Measurements from ENCODE around the gene ETV1.

The ETV1 gene

DNA sequence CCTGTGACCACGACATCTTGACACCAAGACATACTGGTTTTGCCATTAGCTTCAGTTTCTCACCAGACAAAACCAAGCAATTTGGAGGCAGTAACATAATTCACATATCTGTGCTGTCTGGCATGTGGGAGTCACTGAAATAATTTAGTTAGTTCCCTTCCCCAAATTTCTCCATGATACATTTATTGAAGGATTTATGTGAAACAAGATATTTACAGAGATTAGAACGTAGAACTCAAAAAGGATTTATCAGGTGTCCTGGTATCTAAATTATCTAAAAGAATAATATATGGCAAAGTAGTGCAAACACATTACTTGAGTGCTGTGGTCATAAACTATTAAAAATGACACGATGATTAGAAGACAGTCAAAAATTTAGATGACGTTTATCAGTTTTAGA lies 98.7 kb downstream of the ETV1 start:
- WGBS (ENCODE audit: extremely low coverage, insufficient coverage, low lambda C conversion rate): no CpG with 5 or more reads among the region's 4 CpGs
- H3K4me2 ChIP-seq (ENCODE audit: low read length): no peak overlapping the region

DNA sequence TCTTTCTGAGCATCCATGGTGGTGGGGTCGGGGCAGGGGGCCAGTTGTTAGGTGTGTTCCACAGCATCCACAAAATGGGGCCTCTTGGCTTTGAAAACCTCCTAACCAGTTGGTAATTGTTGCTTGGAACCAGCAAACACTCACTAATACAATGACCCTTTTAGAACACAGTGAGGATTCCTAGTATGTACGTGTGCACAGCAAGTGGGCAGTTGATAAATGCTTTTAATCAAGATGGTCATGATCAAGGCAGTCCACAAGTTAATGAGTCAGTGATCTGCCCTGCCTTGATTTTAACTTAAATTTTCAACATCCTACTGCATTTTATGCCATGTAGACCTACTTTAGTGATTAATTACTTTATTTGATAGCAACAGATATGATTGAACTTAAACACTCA lies 103.1 kb downstream of the ETV1 start:
- H3K4me3 ChIP-seq (ENCODE audit: low read length): no peak overlapping the region
- H2BK5ac ChIP-seq (ENCODE audit: low read length): no peak overlapping the region
- no peak overlapping the region for H3K18ac ChIP-seq (ENCODE audit: low read length)
- no peak overlapping the region for H3K4ac ChIP-seq (ENCODE audit: low read depth, low read length)
- no CpG with 5 or more reads among the region's 2 CpGs for WGBS (ENCODE audit: extremely low coverage, insufficient coverage, low lambda C conversion rate)
- H2AK5ac ChIP-seq (ENCODE audit: low read length): no peak overlapping the region
- no peak overlapping the region for H3K23ac ChIP-seq (ENCODE audit: low read length)
- H2BK120ac ChIP-seq (ENCODE audit: low read depth, low read length): no peak overlapping the region
- H4K8ac ChIP-seq (ENCODE audit: low read depth, low read length): no peak overlapping the region
- H3K79me1 ChIP-seq (ENCODE audit: low read length): no peaks in the 10 kb centered on the region
- H3K9ac ChIP-seq (ENCODE audit: low read length): no peak overlapping the region
- H3K27ac ChIP-seq (ENCODE audit: low read depth, low read length): no peak overlapping the region
- no peaks in the 10 kb centered on the region for H3K4me1 ChIP-seq (ENCODE audit: control insufficient read depth, low read depth, low read length)
- H3K56ac ChIP-seq (ENCODE audit: low read length): no peak overlapping the region
- no peak overlapping the region for H2BK15ac ChIP-seq (replicated peaks; ENCODE audit: low read depth)
- no peak overlapping the region for H3K4me2 ChIP-seq (ENCODE audit: low read length)
- H4K5ac ChIP-seq (ENCODE audit: low read length): no peak overlapping the region
- no peak for DNase-seq
- no peaks in the 10 kb centered on the region for H3K36me3 ChIP-seq (ENCODE audit: control insufficient read depth, insufficient read depth, low read length)
- H3K27me3 ChIP-seq (ENCODE audit: insufficient read depth, low read length, poor library complexity): no peaks in the 10 kb centered on the region
- H3K79me2 ChIP-seq (ENCODE audit: control insufficient read depth, insufficient read depth, low read length): no peaks in the 10 kb centered on the region

More for the DNA sequence above, 98.7 kb downstream of the ETV1 start:
- H3K56ac ChIP-seq (ENCODE audit: low read length): no peak overlapping the region
- no peaks in the 10 kb centered on the region for H3K4me1 ChIP-seq (ENCODE audit: control insufficient read depth, low read depth, low read length)
- H3K27ac ChIP-seq (ENCODE audit: low read depth, low read length): no peak overlapping the region
- H2BK15ac ChIP-seq (replicated peaks; ENCODE audit: low read depth): no peak overlapping the region
- H3K9ac ChIP-seq (ENCODE audit: low read length): no peak overlapping the region
- no peak overlapping the region for H3K18ac ChIP-seq (ENCODE audit: low read length)
- H3K4me3 ChIP-seq (ENCODE audit: low read length): no peak overlapping the region
- H3K79me2 ChIP-seq (ENCODE audit: control insufficient read depth, insufficient read depth, low read length): no peaks in the 10 kb centered on the region
- no peak overlapping the region for H2BK5ac ChIP-seq (ENCODE audit: low read length)
- H2BK120ac ChIP-seq (ENCODE audit: low read depth, low read length): no peak overlapping the region
- no peak overlapping the region for H3K4ac ChIP-seq (ENCODE audit: low read depth, low read length)
- no peaks in the 10 kb centered on the region for H3K36me3 ChIP-seq (ENCODE audit: control insufficient read depth, insufficient read depth, low read length)
- H4K5ac ChIP-seq (ENCODE audit: low read length): no peak overlapping the region
- no peak overlapping the region for H4K8ac ChIP-seq (ENCODE audit: low read depth, low read length)
- H3K27me3 ChIP-seq (ENCODE audit: insufficient read depth, low read length, poor library complexity): no peaks in the 10 kb centered on the region
- H2AK5ac ChIP-seq (ENCODE audit: low read length): no peak overlapping the region
- no peak for DNase-seq
- H3K79me1 ChIP-seq (ENCODE audit: low read length): no peaks in the 10 kb centered on the region
- no peak overlapping the region for H3K23ac ChIP-seq (ENCODE audit: low read length)

DNA sequence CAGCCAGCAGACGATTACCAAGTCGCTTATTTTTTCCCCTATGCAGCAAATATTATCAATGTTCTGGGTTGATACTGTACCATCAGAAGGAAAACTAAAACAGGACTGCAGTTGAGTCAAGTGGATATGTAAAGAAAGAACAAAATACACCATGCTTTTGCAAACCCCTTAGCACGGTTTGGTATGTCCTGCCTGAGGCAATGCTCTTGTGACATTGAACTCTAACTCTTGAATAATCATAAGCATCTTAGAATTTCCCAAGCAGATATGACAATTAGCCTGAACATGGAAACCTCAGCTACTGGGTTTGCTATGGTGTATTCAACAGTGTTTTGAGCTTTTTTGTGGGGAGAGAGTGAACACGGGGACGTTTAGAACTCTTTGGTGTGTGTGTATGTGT lies 107.4 kb downstream of the ETV1 start:
- no peak overlapping the region for H2BK5ac ChIP-seq (ENCODE audit: low read length)
- H4K8ac ChIP-seq (ENCODE audit: low read depth, low read length): no peak overlapping the region
- no peaks in the 10 kb centered on the region for H3K79me1 ChIP-seq (ENCODE audit: low read length)
- no peak overlapping the region for H3K4ac ChIP-seq (ENCODE audit: low read depth, low read length)
- H3K79me2 ChIP-seq (ENCODE audit: control insufficient read depth, insufficient read depth, low read length): no peaks in the 10 kb centered on the region
- H3K56ac ChIP-seq (ENCODE audit: low read length): no peak overlapping the region
- H2BK15ac ChIP-seq (replicated peaks; ENCODE audit: low read depth): no peak overlapping the region
- no peak overlapping the region for H3K4me3 ChIP-seq (ENCODE audit: low read length)
- H4K5ac ChIP-seq (ENCODE audit: low read length): no peak overlapping the region
- no CpG with 5 or more reads among the region's 5 CpGs for WGBS (ENCODE audit: extremely low coverage, insufficient coverage, low lambda C conversion rate)
- H3K36me3 ChIP-seq (ENCODE audit: control insufficient read depth, insufficient read depth, low read length): no peaks in the 10 kb centered on the region
- H3K27me3 ChIP-seq (ENCODE audit: insufficient read depth, low read length, poor library complexity): no peaks in the 10 kb centered on the region
- no peaks in the 10 kb centered on the region for H3K4me1 ChIP-seq (ENCODE audit: control insufficient read depth, low read depth, low read length)
- no peak for DNase-seq
- H3K23ac ChIP-seq (ENCODE audit: low read length): no peak overlapping the region
- no peak overlapping the region for H3K27ac ChIP-seq (ENCODE audit: low read depth, low read length)
- H3K9ac ChIP-seq (ENCODE audit: low read length): no peak overlapping the region
- no peak overlapping the region for H3K18ac ChIP-seq (ENCODE audit: low read length)
- no peak overlapping the region for H2BK120ac ChIP-seq (ENCODE audit: low read depth, low read length)
- no peak overlapping the region for H3K4me2 ChIP-seq (ENCODE audit: low read length)
- no peak overlapping the region for H2AK5ac ChIP-seq (ENCODE audit: low read length)

DNA sequence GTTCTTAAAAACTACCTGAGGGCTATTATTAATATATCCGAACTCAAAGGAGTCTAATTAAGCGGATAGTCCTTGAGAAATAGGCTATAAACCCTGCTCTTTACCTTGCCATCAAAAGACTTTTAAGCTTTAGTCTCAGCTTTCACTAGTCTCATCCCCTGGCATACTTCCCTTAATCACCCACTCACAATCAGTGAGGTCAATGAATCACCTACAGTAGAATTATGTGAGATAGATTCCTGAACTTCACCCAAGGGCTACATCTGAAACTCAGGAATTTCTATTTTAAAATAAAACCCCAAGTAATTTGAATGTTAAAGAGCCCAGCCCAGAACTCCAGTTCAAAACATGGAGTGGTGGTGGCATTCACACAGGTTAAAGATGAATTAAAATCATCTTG lies 108.7 kb downstream of the ETV1 start:
- DNase-seq: no peak
- no peaks in the 10 kb centered on the region for H3K36me3 ChIP-seq (ENCODE audit: control insufficient read depth, insufficient read depth, low read length)

DNA sequence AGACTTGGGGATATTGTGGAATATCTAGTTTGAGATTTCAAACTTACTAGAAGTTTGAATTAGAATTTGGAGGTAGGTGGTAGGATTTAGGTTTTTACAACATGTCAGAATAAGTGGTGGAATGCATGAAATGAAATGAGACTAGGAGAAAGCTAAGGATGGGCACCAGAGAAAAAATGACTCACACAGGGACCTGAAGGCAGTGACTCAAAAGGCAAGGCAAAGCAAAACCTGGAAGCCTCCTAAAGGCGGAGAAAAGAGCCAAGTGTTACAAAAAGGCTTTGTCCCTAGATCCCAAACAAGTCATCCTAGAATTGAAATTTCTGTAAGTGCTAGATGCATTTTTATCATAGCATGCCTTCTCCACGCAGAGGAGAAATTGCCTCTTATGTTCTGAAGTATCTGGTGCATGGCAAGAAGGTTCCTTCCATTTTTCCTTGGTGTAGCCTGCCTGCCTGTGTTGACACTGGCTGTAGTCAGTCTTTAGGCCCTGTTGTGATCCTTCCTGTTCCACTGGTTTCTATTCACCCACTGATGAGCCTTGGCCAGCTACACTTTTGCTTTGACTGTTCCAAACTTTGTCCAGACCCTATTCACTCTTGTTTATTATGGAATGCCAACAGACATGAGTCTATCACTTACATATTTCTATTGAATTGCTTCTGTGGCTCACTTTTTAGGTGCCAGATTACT lies 109.3 kb downstream of the ETV1 start:
- WGBS (ENCODE audit: extremely low coverage, insufficient coverage, low lambda C conversion rate): no CpG with 5 or more reads among the region's 2 CpGs
- Histone ChIP-seq H3K4me2 (ENCODE audit: low read length) (no peak overlapping the region), H2AK5ac (ENCODE audit: low read length) (no peak overlapping the region), H4K8ac (ENCODE audit: low read depth, low read length) (no peak overlapping the region), H3K4ac (ENCODE audit: low read depth, low read length) (no peak overlapping the region), H3K4me3 (ENCODE audit: low read length) (no peak overlapping the region), H3K79me1 (ENCODE audit: low read length) (no peaks in the 10 kb centered on the region), H3K9ac (ENCODE audit: low read length) (no peak overlapping the region), H3K79me2 (ENCODE audit: control insufficient read depth, insufficient read depth, low read length) (no peaks in the 10 kb centered on the region), H3K56ac (ENCODE audit: low read length) (no peak overlapping the region), H3K27ac (ENCODE audit: low read depth, low read length) (no peak overlapping the region), H3K4me1 (ENCODE audit: control insufficient read depth, low read depth, low read length) (no peaks in the 10 kb centered on the region), H2BK5ac (ENCODE audit: low read length) (no peak overlapping the region), H3K27me3 (ENCODE audit: insufficient read depth, low read length, poor library complexity) (no peaks in the 10 kb centered on the region), H4K5ac (ENCODE audit: low read length) (no peak overlapping the region), H2BK120ac (ENCODE audit: low read depth, low read length) (no peak overlapping the region), H3K36me3 (ENCODE audit: control insufficient read depth, insufficient read depth, low read length) (no peaks in the 10 kb centered on the region), H2BK15ac (replicated peaks; ENCODE audit: low read depth) (no peak overlapping the region), H3K18ac (ENCODE audit: low read length) (no peak overlapping the region), H3K23ac (ENCODE audit: low read length) (no peak overlapping the region)
- peak; percentile 37 for DNase-seq

More for the DNA sequence above, 108.7 kb downstream of the ETV1 start:
- Histone ChIP-seq H2BK120ac (ENCODE audit: low read depth, low read length) (no peak overlapping the region), H2AK5ac (ENCODE audit: low read length) (no peak overlapping the region), H2BK5ac (ENCODE audit: low read length) (no peak overlapping the region), H3K4me1 (ENCODE audit: control insufficient read depth, low read depth, low read length) (no peaks in the 10 kb centered on the region), H3K27me3 (ENCODE audit: insufficient read depth, low read length, poor library complexity) (no peaks in the 10 kb centered on the region), H3K56ac (ENCODE audit: low read length) (no peak overlapping the region), H4K8ac (ENCODE audit: low read depth, low read length) (no peak overlapping the region), H3K4me3 (ENCODE audit: low read length) (no peak overlapping the region), H3K23ac (ENCODE audit: low read length) (no peak overlapping the region), H3K79me2 (ENCODE audit: control insufficient read depth, insufficient read depth, low read length) (no peaks in the 10 kb centered on the region), H3K79me1 (ENCODE audit: low read length) (no peaks in the 10 kb centered on the region), H3K9ac (ENCODE audit: low read length) (no peak overlapping the region), H3K27ac (ENCODE audit: low read depth, low read length) (no peak overlapping the region), H3K4ac (ENCODE audit: low read depth, low read length) (no peak overlapping the region), H3K18ac (ENCODE audit: low read length) (no peak overlapping the region), H2BK15ac (replicated peaks; ENCODE audit: low read depth) (no peak overlapping the region), H3K4me2 (ENCODE audit: low read length) (no peak overlapping the region), H4K5ac (ENCODE audit: low read length) (no peak overlapping the region)
- no CpG with 5 or more reads among the region's 2 CpGs for WGBS (ENCODE audit: extremely low coverage, insufficient coverage, low lambda C conversion rate)

DNA sequence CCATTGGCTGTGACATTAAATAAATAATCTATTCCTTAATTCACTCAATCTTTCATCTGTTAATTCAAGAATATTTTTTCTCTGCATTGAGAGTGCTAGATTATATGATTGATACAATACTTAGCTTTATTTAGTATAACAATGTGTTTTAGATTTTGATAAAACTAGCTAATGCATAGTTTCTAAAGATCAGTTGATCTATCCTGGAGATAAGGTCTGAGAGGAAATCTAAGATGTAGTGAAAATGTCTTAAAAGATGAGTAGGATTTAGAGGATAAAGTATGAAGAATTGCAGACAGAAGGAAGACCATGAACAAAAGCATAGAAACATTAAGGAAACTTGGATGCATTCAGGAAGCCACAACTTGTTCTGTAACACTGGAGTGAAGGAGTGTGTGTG lies 110.3 kb downstream of the ETV1 start:
- H3K79me2 ChIP-seq (ENCODE audit: control insufficient read depth, insufficient read depth, low read length): no peaks in the 10 kb centered on the region
- no peaks in the 10 kb centered on the region for H3K79me1 ChIP-seq (ENCODE audit: low read length)
- DNase-seq: no peak
- H2AK5ac ChIP-seq (ENCODE audit: low read length): no peak overlapping the region
- no peak overlapping the region for H3K27ac ChIP-seq (ENCODE audit: low read depth, low read length)
- no peak overlapping the region for H2BK15ac ChIP-seq (replicated peaks; ENCODE audit: low read depth)
- H4K5ac ChIP-seq (ENCODE audit: low read length): no peak overlapping the region
- no peak overlapping the region for H3K4me2 ChIP-seq (ENCODE audit: low read length)
- no peak overlapping the region for H4K8ac ChIP-seq (ENCODE audit: low read depth, low read length)
- H3K27me3 ChIP-seq (ENCODE audit: insufficient read depth, low read length, poor library complexity): no peaks in the 10 kb centered on the region
- no peak overlapping the region for H3K4me3 ChIP-seq (ENCODE audit: low read length)
- H3K56ac ChIP-seq (ENCODE audit: low read length): no peak overlapping the region
- H3K36me3 ChIP-seq (ENCODE audit: control insufficient read depth, insufficient read depth, low read length): no peaks in the 10 kb centered on the region
- H3K18ac ChIP-seq (ENCODE audit: low read length): no peak overlapping the region
- no peaks in the 10 kb centered on the region for H3K4me1 ChIP-seq (ENCODE audit: control insufficient read depth, low read depth, low read length)
- H2BK120ac ChIP-seq (ENCODE audit: low read depth, low read length): no peak overlapping the region
- no peak overlapping the region for H3K9ac ChIP-seq (ENCODE audit: low read length)
- H2BK5ac ChIP-seq (ENCODE audit: low read length): no peak overlapping the region
- H3K23ac ChIP-seq (ENCODE audit: low read length): no peak overlapping the region
- no peak overlapping the region for H3K4ac ChIP-seq (ENCODE audit: low read depth, low read length)

All from mesendoderm (in vitro differentiated cells).